GM12891 (cell line): Measurements from ENCODE around the gene BTBD9.

Experiments
- POLR2A ChIP-seq: IDR thresholded peaks from 2 replicates; pipeline ENCODE4 v1.6.1; 2011; ENCODE audit warnings: low read depth, low read length, control low read depth
- POLR2AphosphoS5 ChIP-seq: IDR thresholded peaks from 2 replicates; pipeline ENCODE4 v1.6.1; 2011; ENCODE audit warnings: low read depth, low read length, control low read depth
- SPI1 ChIP-seq: IDR thresholded peaks from 2 replicates; pipeline ENCODE4 v1.6.1; 2011; ENCODE audit warnings: low read depth, low read length, control low read depth

- TF ChIP-seq POLR2A (no peak), POLR2AphosphoS5 (no peak), SPI1 (no peak)
Measured at GRCh38 chr6:38193481-38194281, 446.0 kb downstream of the BTBD9 start.
